GM13976 (cell line): ENCODE results near the gene TNF.
A peak's percentile ranks its signal among the peaks of the same experiment; 100 is the strongest.

Source experiments
- DNase-seq: peaks from one replicate; pipeline ENCODE4 v3.0.0; 2012; ENCODE audit warnings: low spot score
- in situ Hi-C: fragments of 300-500 bp; cut with MboI; formaldehyde crosslinking; loops from one replicate; pipeline ENCODE4 v1.12.0; 2022; ENCODE audit warnings: low sequenced_read_pairs, mixed read lengths, inconsistent platforms; ENCODE audit not compliant: unreplicated experiment
- TF ChIP-seq, protein P1 (sequence below): IDR thresholded peaks from 2 replicates; pipeline ENCODE4 v1.5.1; 2012; ENCODE audit warnings: borderline replicate concordance, mild to moderate bottlenecking; ENCODE audit not compliant: insufficient read depth; ENCODE audit errors: extremely low read depth, missing control alignments, control extremely low read depth

The TNF gene

DNA sequence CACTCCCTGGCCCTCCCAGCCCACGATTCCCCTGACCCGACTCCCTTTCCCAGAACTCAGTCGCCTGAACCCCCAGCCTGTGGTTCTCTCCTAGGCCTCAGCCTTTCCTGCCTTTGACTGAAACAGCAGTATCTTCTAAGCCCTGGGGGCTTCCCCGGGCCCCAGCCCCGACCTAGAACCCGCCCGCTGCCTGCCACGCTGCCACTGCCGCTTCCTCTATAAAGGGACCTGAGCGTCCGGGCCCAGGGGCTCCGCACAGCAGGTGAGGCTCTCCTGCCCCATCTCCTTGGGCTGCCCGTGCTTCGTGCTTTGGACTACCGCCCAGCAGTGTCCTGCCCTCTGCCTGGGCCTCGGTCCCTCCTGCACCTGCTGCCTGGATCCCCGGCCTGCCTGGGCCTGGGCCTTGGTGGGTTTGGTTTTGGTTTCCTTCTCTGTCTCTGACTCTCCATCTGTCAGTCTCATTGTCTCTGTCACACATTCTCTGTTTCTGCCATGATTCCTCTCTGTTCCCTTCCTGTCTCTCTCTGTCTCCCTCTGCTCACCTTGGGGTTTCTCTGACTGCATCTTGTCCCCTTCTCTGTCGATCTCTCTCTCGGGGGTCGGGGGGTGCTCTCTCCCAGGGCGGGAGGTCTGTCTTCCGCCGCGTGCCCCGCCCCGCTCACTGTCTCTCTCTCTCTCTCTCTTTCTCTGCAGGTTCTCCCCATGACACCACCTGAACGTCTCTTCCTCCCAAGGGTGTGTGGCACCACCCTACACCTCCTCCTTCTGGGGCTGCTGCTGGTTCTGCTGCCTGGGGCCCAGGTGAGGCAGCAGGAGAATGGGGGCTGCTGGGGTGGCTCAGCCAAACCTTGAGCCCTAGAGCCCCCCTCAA lies 3.1 kb upstream of the TNF start, which contains the start of gene LTA:
Gene LTA, plus strand, starts transcription at position 249 of the 871 bp plus-strand sequence. Its CDS starts 454 bp downstream, at position 703.
- TF ChIP-seq, protein P1, sequence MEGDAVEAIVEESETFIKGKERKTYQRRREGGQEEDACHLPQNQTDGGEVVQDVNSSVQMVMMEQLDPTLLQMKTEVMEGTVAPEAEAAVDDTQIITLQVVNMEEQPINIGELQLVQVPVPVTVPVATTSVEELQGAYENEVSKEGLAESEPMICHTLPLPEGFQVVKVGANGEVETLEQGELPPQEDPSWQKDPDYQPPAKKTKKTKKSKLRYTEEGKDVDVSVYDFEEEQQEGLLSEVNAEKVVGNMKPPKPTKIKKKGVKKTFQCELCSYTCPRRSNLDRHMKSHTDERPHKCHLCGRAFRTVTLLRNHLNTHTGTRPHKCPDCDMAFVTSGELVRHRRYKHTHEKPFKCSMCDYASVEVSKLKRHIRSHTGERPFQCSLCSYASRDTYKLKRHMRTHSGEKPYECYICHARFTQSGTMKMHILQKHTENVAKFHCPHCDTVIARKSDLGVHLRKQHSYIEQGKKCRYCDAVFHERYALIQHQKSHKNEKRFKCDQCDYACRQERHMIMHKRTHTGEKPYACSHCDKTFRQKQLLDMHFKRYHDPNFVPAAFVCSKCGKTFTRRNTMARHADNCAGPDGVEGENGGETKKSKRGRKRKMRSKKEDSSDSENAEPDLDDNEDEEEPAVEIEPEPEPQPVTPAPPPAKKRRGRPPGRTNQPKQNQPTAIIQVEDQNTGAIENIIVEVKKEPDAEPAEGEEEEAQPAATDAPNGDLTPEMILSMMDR: no peak
- in situ Hi-C loops: no loop called here
- peak; percentile 75 for DNase-seq

DNA sequence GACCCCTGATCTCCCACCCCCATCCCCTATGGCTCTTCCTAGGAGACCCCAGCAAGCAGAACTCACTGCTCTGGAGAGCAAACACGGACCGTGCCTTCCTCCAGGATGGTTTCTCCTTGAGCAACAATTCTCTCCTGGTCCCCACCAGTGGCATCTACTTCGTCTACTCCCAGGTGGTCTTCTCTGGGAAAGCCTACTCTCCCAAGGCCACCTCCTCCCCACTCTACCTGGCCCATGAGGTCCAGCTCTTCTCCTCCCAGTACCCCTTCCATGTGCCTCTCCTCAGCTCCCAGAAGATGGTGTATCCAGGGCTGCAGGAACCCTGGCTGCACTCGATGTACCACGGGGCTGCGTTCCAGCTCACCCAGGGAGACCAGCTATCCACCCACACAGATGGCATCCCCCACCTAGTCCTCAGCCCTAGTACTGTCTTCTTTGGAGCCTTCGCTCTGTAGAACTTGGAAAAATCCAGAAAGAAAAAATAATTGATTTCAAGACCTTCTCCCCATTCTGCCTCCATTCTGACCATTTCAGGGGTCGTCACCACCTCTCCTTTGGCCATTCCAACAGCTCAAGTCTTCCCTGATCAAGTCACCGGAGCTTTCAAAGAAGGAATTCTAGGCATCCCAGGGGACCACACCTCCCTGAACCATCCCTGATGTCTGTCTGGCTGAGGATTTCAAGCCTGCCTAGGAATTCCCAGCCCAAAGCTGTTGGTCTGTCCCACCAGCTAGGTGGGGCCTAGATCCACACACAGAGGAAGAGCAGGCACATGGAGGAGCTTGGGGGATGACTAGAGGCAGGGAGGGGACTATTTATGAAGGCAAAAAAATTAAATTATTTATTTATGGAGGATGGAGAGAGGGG lies 1.9 kb upstream of the TNF start:
- in situ Hi-C loops: no loop called here
- no peak for DNase-seq
- TF ChIP-seq, protein P1: no peak

DNA sequence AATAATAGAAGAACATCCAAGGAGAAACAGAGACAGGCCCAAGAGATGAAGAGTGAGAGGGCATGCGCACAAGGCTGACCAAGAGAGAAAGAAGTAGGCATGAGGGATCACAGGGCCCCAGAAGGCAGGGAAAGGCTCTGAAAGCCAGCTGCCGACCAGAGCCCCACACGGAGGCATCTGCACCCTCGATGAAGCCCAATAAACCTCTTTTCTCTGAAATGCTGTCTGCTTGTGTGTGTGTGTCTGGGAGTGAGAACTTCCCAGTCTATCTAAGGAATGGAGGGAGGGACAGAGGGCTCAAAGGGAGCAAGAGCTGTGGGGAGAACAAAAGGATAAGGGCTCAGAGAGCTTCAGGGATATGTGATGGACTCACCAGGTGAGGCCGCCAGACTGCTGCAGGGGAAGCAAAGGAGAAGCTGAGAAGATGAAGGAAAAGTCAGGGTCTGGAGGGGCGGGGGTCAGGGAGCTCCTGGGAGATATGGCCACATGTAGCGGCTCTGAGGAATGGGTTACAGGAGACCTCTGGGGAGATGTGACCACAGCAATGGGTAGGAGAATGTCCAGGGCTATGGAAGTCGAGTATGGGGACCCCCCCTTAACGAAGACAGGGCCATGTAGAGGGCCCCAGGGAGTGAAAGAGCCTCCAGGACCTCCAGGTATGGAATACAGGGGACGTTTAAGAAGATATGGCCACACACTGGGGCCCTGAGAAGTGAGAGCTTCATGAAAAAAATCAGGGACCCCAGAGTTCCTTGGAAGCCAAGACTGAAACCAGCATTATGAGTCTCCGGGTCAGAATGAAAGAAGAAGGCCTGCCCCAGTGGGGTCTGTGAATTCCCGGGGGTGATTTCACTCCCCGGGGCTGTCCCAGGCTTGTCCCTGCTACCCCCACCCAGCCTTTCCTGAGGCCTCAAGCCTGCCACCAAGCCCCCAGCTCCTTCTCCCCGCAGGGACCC lies 981 bp upstream of the TNF start:
- no peak for DNase-seq
- in situ Hi-C loops: no loop called here
- TF ChIP-seq, protein P1: peak; percentile 32

DNA sequence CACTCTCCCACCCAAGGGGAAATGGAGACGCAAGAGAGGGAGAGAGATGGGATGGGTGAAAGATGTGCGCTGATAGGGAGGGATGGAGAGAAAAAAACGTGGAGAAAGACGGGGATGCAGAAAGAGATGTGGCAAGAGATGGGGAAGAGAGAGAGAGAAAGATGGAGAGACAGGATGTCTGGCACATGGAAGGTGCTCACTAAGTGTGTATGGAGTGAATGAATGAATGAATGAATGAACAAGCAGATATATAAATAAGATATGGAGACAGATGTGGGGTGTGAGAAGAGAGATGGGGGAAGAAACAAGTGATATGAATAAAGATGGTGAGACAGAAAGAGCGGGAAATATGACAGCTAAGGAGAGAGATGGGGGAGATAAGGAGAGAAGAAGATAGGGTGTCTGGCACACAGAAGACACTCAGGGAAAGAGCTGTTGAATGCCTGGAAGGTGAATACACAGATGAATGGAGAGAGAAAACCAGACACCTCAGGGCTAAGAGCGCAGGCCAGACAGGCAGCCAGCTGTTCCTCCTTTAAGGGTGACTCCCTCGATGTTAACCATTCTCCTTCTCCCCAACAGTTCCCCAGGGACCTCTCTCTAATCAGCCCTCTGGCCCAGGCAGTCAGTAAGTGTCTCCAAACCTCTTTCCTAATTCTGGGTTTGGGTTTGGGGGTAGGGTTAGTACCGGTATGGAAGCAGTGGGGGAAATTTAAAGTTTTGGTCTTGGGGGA lies 754 bp downstream of the TNF start:
- in situ Hi-C loops: no loop called here
- no peak for DNase-seq
- TF ChIP-seq, protein P1: no peak

DNA sequence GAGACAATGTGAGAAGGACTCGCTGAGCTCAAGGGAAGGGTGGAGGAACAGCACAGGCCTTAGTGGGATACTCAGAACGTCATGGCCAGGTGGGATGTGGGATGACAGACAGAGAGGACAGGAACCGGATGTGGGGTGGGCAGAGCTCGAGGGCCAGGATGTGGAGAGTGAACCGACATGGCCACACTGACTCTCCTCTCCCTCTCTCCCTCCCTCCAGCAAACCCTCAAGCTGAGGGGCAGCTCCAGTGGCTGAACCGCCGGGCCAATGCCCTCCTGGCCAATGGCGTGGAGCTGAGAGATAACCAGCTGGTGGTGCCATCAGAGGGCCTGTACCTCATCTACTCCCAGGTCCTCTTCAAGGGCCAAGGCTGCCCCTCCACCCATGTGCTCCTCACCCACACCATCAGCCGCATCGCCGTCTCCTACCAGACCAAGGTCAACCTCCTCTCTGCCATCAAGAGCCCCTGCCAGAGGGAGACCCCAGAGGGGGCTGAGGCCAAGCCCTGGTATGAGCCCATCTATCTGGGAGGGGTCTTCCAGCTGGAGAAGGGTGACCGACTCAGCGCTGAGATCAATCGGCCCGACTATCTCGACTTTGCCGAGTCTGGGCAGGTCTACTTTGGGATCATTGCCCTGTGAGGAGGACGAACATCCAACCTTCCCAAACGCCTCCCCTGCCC lies 1.7 kb downstream of the TNF start:
- no peak for DNase-seq
- TF ChIP-seq, protein P1: no peak
- in situ Hi-C loops: no loop called here
